T-helper 2 cell treated with Interferon-gamma antibody and Interleukin-4, amounts not matched to agents 5 μg/mL and 100 μg/mL, for 36 hours (primary cell): Measurements from ENCODE around the gene ELF4.

Source experiments
- DNase-seq: peaks from one replicate; pipeline ENCODE4 v3.0.0; 2021; ENCODE audit warnings: low spot score
- H3K27ac Mint-ChIP-seq: one replicate; pipeline ENCODE4 v1.8.0; 2021; ENCODE audit warnings: mild to moderate bottlenecking, mixed read lengths
- H3K27me3 Mint-ChIP-seq: one replicate; pipeline ENCODE4 v1.8.0; 2021; ENCODE audit warnings: low read depth, mixed read lengths
- H3K36me3 Mint-ChIP-seq: one replicate; pipeline ENCODE4 v1.8.0; 2021; ENCODE audit warnings: low read depth, mixed read lengths
- H3K4me1 Mint-ChIP-seq: one replicate; pipeline ENCODE4 v1.8.0; 2021; ENCODE audit warnings: low read depth, mixed read lengths
- H3K4me3 Mint-ChIP-seq: one replicate; pipeline ENCODE4 v1.8.0; 2022; ENCODE audit warnings: mild to moderate bottlenecking, moderate library complexity, mixed read lengths
- H3K9me3 Mint-ChIP-seq: one replicate; pipeline ENCODE4 v1.8.0; 2021; ENCODE audit warnings: mixed read lengths

ELF4 gene

GRCh38 chrX:130083656-130084382 is 26.5 kb downstream of the ELF4 start:
- no peaks in the 10 kb centered on the region for H3K9me3 Mint-ChIP-seq
- no peaks in the 10 kb centered on the region for H3K27me3 Mint-ChIP-seq
- peak overlapping the region; percentile 86 for H3K4me3 Mint-ChIP-seq
- H3K27ac Mint-ChIP-seq: peak overlapping the region; percentile 87
- peaks cover 30% of the 10 kb centered on the region for H3K36me3 Mint-ChIP-seq
- H3K4me1 Mint-ChIP-seq: peaks cover 46% of the 10 kb centered on the region
- no peak for DNase-seq

- Mint-ChIP-seq H3K27ac (peak overlapping the region; percentile 91), H3K36me3 (peaks cover 32% of the 10 kb centered on the region), H3K4me3 (peak overlapping the region; percentile 86), H3K4me1 (peaks cover 41% of the 10 kb centered on the region), H3K9me3 (no peaks in the 10 kb centered on the region), H3K27me3 (no peaks in the 10 kb centered on the region)
- DNase-seq: no peak
Measured at GRCh38 chrX:130083107-130083490, 27.2 kb downstream of the ELF4 start.

DNA sequence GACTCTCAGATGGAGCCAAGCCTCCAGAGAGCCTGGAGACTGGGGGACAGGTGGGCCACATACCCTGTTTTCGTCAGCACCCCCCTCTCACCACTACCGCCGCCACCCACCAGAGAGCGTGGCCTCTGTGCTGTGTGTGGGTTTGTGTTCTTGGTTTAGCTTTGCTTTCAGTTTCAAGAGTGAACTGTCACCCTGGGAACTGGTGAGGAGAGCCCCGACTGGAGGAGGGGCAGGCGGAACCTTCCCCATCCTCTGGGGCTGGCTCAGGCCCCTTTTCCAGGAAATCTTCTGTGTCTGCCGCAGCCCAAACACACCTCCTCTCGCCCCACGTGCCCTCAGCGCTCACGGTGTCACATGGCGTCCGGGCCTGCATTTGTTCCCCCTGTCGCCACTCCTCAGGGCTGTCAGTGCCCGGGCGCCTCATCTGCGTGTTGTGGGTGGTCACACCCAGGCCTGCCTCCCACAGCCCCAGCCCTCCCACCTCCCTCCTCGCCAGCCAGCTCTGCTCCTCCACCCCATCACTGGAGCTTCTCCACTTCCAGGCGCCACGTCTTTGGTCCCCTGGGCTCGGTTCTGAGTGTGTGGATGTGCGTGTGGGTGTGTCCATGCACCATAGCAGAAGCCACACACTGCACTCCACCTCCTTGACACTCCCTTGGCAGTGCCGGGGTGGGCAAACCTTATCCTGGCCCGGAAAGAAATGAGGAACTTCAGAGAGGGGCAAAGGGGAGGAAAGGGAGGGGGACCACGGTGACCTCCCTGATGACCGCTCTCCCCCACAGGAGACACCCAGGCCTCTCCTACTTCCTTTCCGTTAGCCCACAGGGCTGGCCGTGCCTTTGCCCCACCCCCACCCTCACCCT is 27.8 kb downstream of the ELF4 start:
- Mint-ChIP-seq H3K4me3 (peak overlapping the region; percentile 75), H3K27me3 (no peaks in the 10 kb centered on the region), H3K27ac (peak overlapping the region; percentile 91), H3K36me3 (peaks cover 28% of the 10 kb centered on the region), H3K4me1 (peaks cover 36% of the 10 kb centered on the region), H3K9me3 (no peaks in the 10 kb centered on the region)
- DNase-seq: peak; percentile 81

- Mint-ChIP-seq H3K27ac (peak overlapping the region; percentile 91), H3K9me3 (no peaks in the 10 kb centered on the region), H3K4me3 (peak overlapping the region; percentile 75), H3K36me3 (peaks cover 28% of the 10 kb centered on the region), H3K27me3 (no peaks in the 10 kb centered on the region), H3K4me1 (peaks cover 32% of the 10 kb centered on the region)
- DNase-seq: no peak
Measured at GRCh38 chrX:130081421-130082045, 28.8 kb downstream of the ELF4 start.

DNA sequence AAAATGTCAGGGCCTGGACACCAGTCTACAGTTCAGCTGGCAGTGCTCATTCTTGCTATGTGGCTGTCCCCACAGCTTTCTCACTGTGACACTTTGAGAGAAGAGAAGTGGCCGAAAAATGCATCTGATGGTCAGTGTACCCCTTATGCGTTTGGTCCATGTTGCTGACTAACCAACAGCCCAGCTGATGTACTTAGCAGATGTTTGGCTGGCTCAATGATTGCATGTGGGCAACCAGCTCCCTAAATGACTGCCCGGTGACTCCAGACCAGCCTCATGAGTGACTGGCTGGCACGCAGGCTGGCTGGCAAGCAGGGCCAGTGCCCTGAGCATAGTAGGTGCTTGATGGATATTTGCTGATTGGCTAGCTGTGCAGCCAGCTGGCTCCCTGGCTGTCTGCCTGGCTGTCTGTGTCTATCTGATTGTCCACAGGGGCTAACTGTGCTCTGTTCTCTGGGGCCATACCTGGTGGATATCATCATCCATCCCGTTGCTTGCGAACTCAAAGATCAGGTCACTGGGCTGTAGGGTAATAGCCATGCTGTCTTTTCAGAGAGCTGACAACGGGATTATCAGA is 29.4 kb downstream of the ELF4 start:
- Mint-ChIP-seq H3K9me3 (no peaks in the 10 kb centered on the region), H3K27me3 (no peaks in the 10 kb centered on the region), H3K27ac (peak overlapping the region; percentile 91), H3K4me1 (peaks cover 32% of the 10 kb centered on the region), H3K4me3 (no peak overlapping the region), H3K36me3 (peaks cover 25% of the 10 kb centered on the region)
- DNase-seq: no peak

DNA sequence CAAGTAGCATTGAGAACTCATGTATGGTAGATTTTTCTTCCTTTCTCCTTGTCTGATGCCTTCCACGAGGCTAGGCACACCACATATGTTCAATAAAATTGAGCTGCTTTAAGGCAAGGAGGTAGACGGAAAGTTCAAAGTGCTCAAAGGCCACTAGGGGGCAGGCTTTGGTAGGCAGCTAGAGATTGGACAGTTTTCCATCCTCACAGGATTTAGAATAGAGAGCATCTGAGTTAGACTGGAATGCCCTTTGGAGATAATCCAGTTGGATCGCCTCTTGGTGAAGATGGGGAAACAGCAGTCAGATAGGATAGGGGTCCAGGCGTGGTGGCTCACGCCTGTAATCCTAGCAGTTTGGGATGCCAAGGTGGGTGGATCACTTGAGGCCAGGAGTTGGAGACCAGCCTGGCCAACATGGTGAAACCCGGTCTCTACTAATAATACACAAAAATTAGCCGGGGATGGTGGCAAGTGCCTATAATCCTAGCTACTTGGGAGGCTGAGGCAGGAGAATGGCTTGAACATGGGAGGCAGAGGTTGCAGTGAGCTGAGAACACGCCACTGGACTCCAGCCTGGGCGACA is 30.4 kb downstream of the ELF4 start:
- no peak overlapping the region for H3K4me3 Mint-ChIP-seq
- peak overlapping the region; percentile 35 for H3K27ac Mint-ChIP-seq
- H3K4me1 Mint-ChIP-seq: peaks cover 30% of the 10 kb centered on the region
- no peaks in the 10 kb centered on the region for H3K27me3 Mint-ChIP-seq
- no peak for DNase-seq
- peaks cover 24% of the 10 kb centered on the region for H3K36me3 Mint-ChIP-seq
- no peaks in the 10 kb centered on the region for H3K9me3 Mint-ChIP-seq

DNA sequence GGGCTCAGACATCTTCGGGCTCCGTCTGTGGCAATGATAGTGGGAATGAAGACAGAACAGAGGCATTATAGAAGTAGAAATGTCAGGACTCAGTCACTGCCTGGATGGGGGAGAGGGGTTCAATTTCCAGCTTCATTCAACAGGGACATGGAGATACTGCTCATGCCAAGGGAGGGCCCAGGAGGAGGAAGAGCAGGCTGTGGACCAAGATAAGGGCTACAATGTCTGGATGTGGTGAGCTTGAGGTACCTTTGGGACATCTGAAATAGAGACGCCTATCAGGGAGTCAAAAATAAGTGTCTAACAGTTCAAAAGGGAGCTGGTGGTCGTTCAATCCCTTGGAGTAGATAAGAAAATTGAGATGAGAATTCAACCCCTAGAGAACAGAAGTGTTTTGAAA is 34.5 kb downstream of the ELF4 start:
- Mint-ChIP-seq H3K4me1 (peaks cover 7% of the 10 kb centered on the region), H3K36me3 (peaks cover 26% of the 10 kb centered on the region), H3K27me3 (no peaks in the 10 kb centered on the region), H3K27ac (no peak overlapping the region), H3K9me3 (no peaks in the 10 kb centered on the region), H3K4me3 (no peak overlapping the region)
- no peak for DNase-seq

- Mint-ChIP-seq H3K4me3 (no peak overlapping the region), H3K27ac (no peak overlapping the region), H3K9me3 (no peaks in the 10 kb centered on the region), H3K27me3 (no peaks in the 10 kb centered on the region), H3K4me1 (no peaks in the 10 kb centered on the region), H3K36me3 (peaks cover 21% of the 10 kb centered on the region)
- no peak for DNase-seq
Measured at GRCh38 chrX:130072345-130072740, 38.0 kb downstream of the ELF4 start.

DNA sequence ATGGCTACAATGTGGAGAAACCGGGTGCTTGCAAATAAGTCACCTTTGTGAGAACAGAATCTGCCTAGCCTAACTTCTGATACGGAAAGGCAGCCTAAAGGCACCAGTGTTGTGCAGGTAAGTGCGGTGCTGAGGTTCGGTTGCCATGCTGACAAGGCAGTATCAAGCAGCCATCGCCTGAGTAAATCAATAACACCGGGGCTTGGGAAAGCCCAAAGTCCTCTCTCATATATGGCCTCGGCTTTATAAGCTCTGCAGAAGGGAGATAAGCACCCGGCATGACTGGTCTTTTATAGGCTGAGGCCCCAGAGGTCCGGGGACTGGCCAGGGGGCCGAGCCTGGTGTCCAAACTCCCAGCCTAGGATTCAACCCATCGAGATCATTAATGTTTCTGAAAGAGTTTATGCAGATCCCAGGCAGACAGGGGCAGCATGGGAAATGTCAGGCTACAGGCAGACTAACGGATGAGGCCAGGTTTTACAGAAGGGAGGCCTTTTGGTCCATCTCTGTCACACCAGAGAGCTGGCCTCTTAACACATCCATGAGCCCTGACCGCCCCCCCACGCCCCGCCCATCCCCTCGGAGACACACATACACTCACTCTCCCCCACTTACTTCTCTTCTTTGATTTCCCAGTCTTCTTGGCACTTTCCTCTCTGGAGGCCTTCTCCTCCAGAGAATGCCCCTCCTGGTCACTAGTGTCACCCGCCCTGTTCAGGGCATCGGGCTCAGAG is 38.5 kb downstream of the ELF4 start:
- H3K27ac Mint-ChIP-seq: no peak overlapping the region
- no peaks in the 10 kb centered on the region for H3K4me1 Mint-ChIP-seq
- H3K36me3 Mint-ChIP-seq: peaks cover 22% of the 10 kb centered on the region
- H3K9me3 Mint-ChIP-seq: no peaks in the 10 kb centered on the region
- no peak for DNase-seq
- H3K27me3 Mint-ChIP-seq: no peaks in the 10 kb centered on the region
- H3K4me3 Mint-ChIP-seq: no peak overlapping the region

- no peak for DNase-seq
- H3K36me3 Mint-ChIP-seq: peaks cover 31% of the 10 kb centered on the region
- H3K27ac Mint-ChIP-seq: no peak overlapping the region
- H3K9me3 Mint-ChIP-seq: no peaks in the 10 kb centered on the region
- no peaks in the 10 kb centered on the region for H3K4me1 Mint-ChIP-seq
- no peak overlapping the region for H3K4me3 Mint-ChIP-seq
- no peaks in the 10 kb centered on the region for H3K27me3 Mint-ChIP-seq
Measured at GRCh38 chrX:130066975-130067615, 43.2 kb downstream of the ELF4 start.

GRCh38 chrX:130060122-130061069 is 49.9 kb downstream of the ELF4 start:
- Mint-ChIP-seq H3K9me3 (no peaks in the 10 kb centered on the region), H3K27me3 (no peaks in the 10 kb centered on the region), H3K4me1 (peaks cover 1% of the 10 kb centered on the region), H3K36me3 (peaks cover 15% of the 10 kb centered on the region), H3K4me3 (peak overlapping the region; percentile 77), H3K27ac (peak overlapping the region; percentile 75)
- DNase-seq: peak; percentile 77

- no peaks in the 10 kb centered on the region for H3K9me3 Mint-ChIP-seq
- DNase-seq: no peak
- no peak overlapping the region for H3K4me3 Mint-ChIP-seq
- H3K27ac Mint-ChIP-seq: no peak overlapping the region
- H3K27me3 Mint-ChIP-seq: no peaks in the 10 kb centered on the region
- peaks cover 6% of the 10 kb centered on the region for H3K36me3 Mint-ChIP-seq
- H3K4me1 Mint-ChIP-seq: peaks cover 1% of the 10 kb centered on the region
Measured at GRCh38 chrX:130058652-130059051, 51.6 kb downstream of the ELF4 start.
